HUES48 (cell line): ENCODE measurements around the gene PTGDS.

Experiments
- H3K27ac ChIP-seq: one replicate; pipeline ENCODE4 v1.7.0; 2013; ENCODE audit warnings: low read depth, low read length, inconsistent platforms
- H3K27me3 ChIP-seq: 2 replicates; pipeline ENCODE4 v1.6.1; 2013; ENCODE audit warnings: mild to moderate bottlenecking, low read length; ENCODE audit not compliant: control insufficient read depth, insufficient read depth
- H3K36me3 ChIP-seq: 2 replicates; pipeline ENCODE4 v1.6.1; 2013; ENCODE audit warnings: low read length; ENCODE audit not compliant: control insufficient read depth, insufficient read depth
- H3K4me1 ChIP-seq: 2 replicates; pipeline ENCODE4 v1.6.1; 2013; ENCODE audit warnings: mild to moderate bottlenecking, low read length; ENCODE audit not compliant: control insufficient read depth, insufficient read depth
- H3K4me3 ChIP-seq: 2 replicates; pipeline ENCODE4 v1.5.1; 2013; ENCODE audit warnings: mild to moderate bottlenecking, low read depth, low read length
- H3K9ac ChIP-seq: 2 replicates; pipeline ENCODE4 v1.6.1; 2013; ENCODE audit warnings: mild to moderate bottlenecking, low read depth, low read length, moderate library complexity
- H3K9me3 ChIP-seq: 2 replicates; pipeline ENCODE4 v1.6.1; 2013; ENCODE audit warnings: low read length; ENCODE audit not compliant: control insufficient read depth, insufficient read depth

Gene PTGDS

DNA sequence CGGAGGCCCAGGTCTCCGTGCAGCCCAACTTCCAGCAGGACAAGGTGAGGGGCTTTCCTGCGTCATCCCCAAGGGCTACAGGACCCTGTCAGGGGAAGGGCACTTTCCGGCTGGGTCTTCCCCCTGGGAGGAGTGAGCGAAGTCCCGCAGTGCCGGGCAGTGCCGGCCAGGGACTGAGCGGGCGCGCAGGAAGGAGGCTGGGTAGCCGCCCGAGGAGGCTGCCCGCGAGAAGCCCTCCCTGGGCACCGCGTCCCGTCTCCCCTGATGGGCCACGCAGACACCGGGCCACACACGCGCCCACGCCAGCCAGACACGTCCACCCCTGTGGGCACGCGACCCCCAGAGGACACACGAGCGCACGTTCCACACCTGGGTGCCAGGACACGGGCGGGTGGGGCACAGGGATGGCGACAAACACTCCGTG is 357 bp downstream of the PTGDS start:
- Histone ChIP-seq H3K36me3 (no peaks in the 10 kb centered on the region), H3K9ac (no peak overlapping the region), H3K4me1 (peaks cover 5% of the 10 kb centered on the region; the same call in 1 of the 2 replicates), H3K4me3 (peak overlapping the region; percentile 80), H3K9me3 (no peaks in the 10 kb centered on the region), H3K27me3 (peaks cover 10% of the 10 kb centered on the region), H3K27ac (no peak overlapping the region)

- Histone ChIP-seq H3K36me3 (no peaks in the 10 kb centered on the region), H3K27ac (no peak overlapping the region), H3K4me3 (peak overlapping the region; percentile 80), H3K4me1 (peaks cover 5% of the 10 kb centered on the region; the same call in 1 of the 2 replicates), H3K9ac (no peak overlapping the region), H3K27me3 (peaks cover 10% of the 10 kb centered on the region), H3K9me3 (no peaks in the 10 kb centered on the region)
These were observed 965 bp downstream of the PTGDS start for GRCh38 chr9:136978073-136978864.

- H3K4me3 ChIP-seq, result peak overlapping the region; percentile 29; the same call in 1 of the 2 replicates
- H3K36me3 ChIP-seq, result no peaks in the 10 kb centered on the region
- no peak overlapping the region for H3K27ac ChIP-seq
- peaks cover 5% of the 10 kb centered on the region; the same call in 1 of the 2 replicates for H3K4me1 ChIP-seq
- H3K9me3 ChIP-seq, result no peaks in the 10 kb centered on the region
- H3K9ac ChIP-seq, result no peak overlapping the region
- peaks cover 15% of the 10 kb centered on the region for H3K27me3 ChIP-seq
These were observed 1.7 kb downstream of the PTGDS start for GRCh38 chr9:136978865-136979544.

DNA sequence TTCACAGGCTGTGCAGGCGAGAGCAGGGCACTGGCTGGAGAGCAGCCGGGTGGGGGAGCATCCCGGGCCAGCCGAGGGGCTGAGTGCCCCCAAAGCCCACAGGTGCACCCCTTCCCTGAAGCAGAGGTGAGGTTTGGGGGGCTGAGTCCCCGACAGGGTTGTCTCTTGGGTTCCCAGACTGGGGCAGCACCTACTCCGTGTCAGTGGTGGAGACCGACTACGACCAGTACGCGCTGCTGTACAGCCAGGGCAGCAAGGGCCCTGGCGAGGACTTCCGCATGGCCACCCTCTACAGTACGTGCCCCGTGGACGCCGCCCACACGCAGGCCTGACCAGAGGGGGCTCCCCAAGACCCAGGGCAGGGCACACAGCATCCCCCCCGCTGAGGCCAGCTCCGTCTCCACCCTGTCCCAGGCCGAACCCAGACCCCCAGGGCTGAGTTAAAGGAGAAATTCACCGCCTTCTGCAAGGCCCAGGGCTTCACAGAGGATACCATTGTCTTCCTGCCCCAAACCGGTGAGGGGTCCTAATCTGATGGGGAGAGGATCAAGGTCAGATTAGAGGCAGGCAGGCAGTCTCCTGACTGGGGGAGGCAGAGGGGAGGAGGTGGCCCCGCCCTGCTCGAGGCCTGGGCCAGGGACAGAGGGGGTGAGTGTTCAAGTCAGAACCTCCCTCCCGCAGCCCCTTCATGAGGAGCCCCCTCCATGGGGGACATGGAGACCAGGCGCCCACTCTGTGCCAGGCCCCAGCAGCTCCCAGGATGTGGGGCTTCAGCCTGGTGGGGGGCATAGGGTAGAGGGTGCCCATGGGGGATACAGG is 2.7 kb downstream of the PTGDS start:
- peaks cover 22% of the 10 kb centered on the region for H3K27me3 ChIP-seq
- H3K9ac ChIP-seq, result no peak overlapping the region
- H3K36me3 ChIP-seq, result no peaks in the 10 kb centered on the region
- H3K9me3 ChIP-seq, result no peaks in the 10 kb centered on the region
- H3K4me1 ChIP-seq, result peaks cover 5% of the 10 kb centered on the region; the same call in 1 of the 2 replicates
- H3K27ac ChIP-seq, result no peak overlapping the region
- H3K4me3 ChIP-seq, result no peak overlapping the region

DNA sequence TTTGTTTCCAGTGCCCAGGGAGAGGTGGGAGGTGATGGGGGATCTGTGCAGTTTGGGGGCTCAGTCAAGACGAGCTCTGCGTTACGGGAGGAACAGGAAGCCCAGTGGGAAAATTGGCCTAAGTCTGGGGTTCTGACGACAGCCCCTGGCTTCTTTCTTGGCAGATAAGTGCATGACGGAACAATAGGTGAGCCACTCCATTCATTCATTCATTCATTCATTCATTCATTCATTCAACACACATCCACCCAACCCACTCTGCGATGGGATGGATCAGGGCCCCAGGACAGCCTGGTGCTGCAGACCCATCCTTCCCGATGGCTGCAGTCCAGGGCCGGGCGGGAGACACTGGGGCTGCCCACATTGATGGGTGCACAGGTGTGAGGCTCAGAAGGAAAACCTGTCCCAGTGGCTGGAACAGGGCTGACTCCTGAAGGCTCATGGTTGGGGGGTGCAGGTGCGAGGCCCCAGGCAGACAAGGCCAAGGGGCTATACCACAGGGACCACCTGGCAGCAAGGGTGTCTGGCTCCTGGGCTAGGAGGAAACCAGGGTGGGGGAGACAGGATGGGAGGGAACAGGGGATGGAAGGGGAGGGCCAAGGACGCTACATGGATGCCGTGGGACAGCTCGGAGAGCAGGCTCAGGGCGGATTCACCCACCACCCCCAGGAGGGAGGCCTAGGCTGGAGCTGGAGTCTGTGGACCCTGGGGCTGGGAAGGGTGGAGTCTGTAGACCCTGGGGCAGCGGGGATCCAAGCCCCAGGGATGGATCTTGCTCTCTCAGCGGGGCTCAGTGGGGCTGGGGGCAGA is 3.6 kb downstream of the PTGDS start:
- H3K27ac ChIP-seq, result no peak overlapping the region
- no peak overlapping the region for H3K9ac ChIP-seq

GRCh38 chr9:136981588-136982231 is 4.4 kb downstream of the PTGDS start:
- H3K9me3 ChIP-seq, result no peaks in the 10 kb centered on the region
- H3K4me1 ChIP-seq, result peaks cover 5% of the 10 kb centered on the region; the same call in 1 of the 2 replicates
- no peak overlapping the region for H3K4me3 ChIP-seq
- H3K27me3 ChIP-seq, result peaks cover 35% of the 10 kb centered on the region
- H3K9ac ChIP-seq, result no peak overlapping the region
- no peak overlapping the region for H3K27ac ChIP-seq
- no peaks in the 10 kb centered on the region for H3K36me3 ChIP-seq

More for the DNA sequence above, 3.6 kb downstream of the PTGDS start:
- peaks cover 30% of the 10 kb centered on the region for H3K27me3 ChIP-seq
- no peaks in the 10 kb centered on the region for H3K36me3 ChIP-seq
- peaks cover 5% of the 10 kb centered on the region; the same call in 1 of the 2 replicates for H3K4me1 ChIP-seq
- no peak overlapping the region for H3K4me3 ChIP-seq
- no peaks in the 10 kb centered on the region for H3K9me3 ChIP-seq

GRCh38 chr9:136982232-136983051 is 5.1 kb downstream of the PTGDS start, which contains the start of gene LCNL1:
TSS of gene LCNL1 (plus strand) at chr9:136982993. CDS start at chr9:136983587, 594 bp downstream.
- Histone ChIP-seq H3K27me3 (peaks cover 28% of the 10 kb centered on the region), H3K4me1 (peaks cover 1% of the 10 kb centered on the region; the same call in 1 of the 2 replicates), H3K9me3 (no peaks in the 10 kb centered on the region), H3K4me3 (no peak within 1 kb of the TSS), H3K36me3 (no peaks in the 10 kb centered on the region), H3K27ac (no peak within 1 kb of the TSS), H3K9ac (no peak within 1 kb of the TSS)

- Histone ChIP-seq H3K36me3 (no peaks in the 10 kb centered on the region), H3K9ac (no peak overlapping the region), H3K4me3 (no peak overlapping the region), H3K9me3 (no peaks in the 10 kb centered on the region), H3K27ac (no peak overlapping the region), H3K27me3 (peaks cover 25% of the 10 kb centered on the region), H3K4me1 (no peaks in the 10 kb centered on the region)
These were observed 5.9 kb downstream of the PTGDS start for GRCh38 chr9:136983167-136983566.

GRCh38 chr9:136983656-136984314 is 6.5 kb downstream of the PTGDS start:
- Histone ChIP-seq H3K36me3 (no peaks in the 10 kb centered on the region), H3K27me3 (peaks cover 25% of the 10 kb centered on the region), H3K4me1 (no peaks in the 10 kb centered on the region), H3K9ac (no peak overlapping the region), H3K9me3 (no peaks in the 10 kb centered on the region), H3K27ac (no peak overlapping the region), H3K4me3 (no peak overlapping the region)
